PFSK-1 (cell line): ENCODE data around the gene H2BK1.

ENCODE experiments used
- POLR2AphosphoS5 ChIP-seq: IDR thresholded peaks from 2 replicates; pipeline ENCODE4 v1.6.1; 2012; ENCODE audit warnings: low read depth, mild to moderate bottlenecking, control low read depth, low read length, moderate library complexity
- REST ChIP-seq, 2 experiments: IDR thresholded peaks; 2 replicates each; pipeline versions ENCODE4 v1.6.1 to v1.8.0; 2011 to 2012; ENCODE audit warnings: low read depth in 2 of 2, low read length in 2 of 2, control low read depth in 1 of 2, inconsistent platforms in 1 of 2, mild to moderate bottlenecking in 1 of 2, moderate library complexity in 1 of 2; ENCODE audit not compliant: insufficient read depth in 1 of 2
- SIN3A ChIP-seq: IDR thresholded peaks from 2 replicates; pipeline ENCODE4 v1.6.1; 2012; ENCODE audit warnings: mild to moderate bottlenecking, low read length, moderate library complexity, borderline replicate concordance; ENCODE audit not compliant: insufficient read depth

- no peak for TF ChIP-seq SIN3A
- TF ChIP-seq REST (IDR thresholded peaks at IDR 0.05; ENCODE audit: insufficient read depth in 1 of 2, low read depth in 2 of 2, low read length in 2 of 2): no peak
- TF ChIP-seq POLR2AphosphoS5: no peak
Observed at GRCh38 chr7:151187409-151188251, 22.7 kb downstream of the H2BK1 start.
